Measurements from ENCODE around the gene NRG2. TPM values are rescaled to one million over a fixed set of nuclear protein-coding genes. Genes with fewer than 3 reads are reported as not detected.

NRG2 gene
- total RNA-seq, 4 donors from 2014 or later = 1.1 to 2.9 (median 1.8) TPM

DNA sequence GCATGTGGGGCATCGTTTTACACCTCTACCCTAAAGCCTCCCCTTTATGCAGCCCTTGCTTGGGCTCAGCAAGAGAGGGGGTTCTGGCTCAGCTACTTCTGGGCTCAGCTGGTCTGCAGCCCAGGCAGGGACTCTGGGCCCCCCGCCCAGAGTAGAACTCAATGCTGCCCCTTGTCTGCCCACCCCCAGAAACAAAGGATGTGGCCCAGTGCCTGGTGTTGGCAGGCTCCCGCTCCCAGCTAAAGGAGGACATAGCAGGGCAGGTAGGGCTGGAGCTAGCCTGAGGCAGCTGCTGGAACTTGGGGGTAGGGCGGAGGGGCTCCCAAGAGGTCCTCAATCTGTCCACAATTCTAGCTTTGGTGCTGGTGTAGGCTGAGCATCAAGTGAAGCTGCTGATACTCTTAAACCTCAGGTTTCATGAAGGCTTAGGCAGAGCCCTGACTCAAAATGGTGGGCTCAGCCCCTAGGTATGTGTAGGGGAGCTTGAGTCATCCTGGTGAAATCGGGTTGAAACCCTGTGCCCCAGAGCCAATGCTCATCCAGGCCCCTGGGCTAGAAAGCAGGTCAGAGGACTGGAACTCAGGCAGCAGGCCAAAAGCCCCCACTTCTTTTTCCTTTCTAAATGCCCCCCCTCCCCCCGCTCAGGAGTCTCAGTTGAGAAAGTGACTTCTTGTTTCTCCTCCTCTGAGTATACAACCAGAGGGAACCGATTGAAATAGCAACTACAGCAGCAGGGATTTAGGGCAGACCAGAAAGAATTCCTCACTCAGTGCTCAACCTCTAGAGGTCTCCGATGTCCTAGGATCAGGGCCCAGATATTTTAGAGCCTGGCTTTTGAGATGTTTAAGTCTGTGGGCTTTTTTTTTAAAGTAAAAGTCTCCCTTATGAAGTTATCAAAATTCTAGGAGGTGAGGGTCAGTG is 236.1 kb downstream of the NRG2 start:
- WGBS, 2 donors = 51 to 69% methylated on average over 6 to 8 of the region's 8 CpGs
- no peaks in the 10 kb centered on the region for H3K4me1 ChIP-seq
- TF ChIP-seq POLR2A (IDR thresholded peaks at IDR 0.05) = no peak
- TF ChIP-seq, protein P1, sequence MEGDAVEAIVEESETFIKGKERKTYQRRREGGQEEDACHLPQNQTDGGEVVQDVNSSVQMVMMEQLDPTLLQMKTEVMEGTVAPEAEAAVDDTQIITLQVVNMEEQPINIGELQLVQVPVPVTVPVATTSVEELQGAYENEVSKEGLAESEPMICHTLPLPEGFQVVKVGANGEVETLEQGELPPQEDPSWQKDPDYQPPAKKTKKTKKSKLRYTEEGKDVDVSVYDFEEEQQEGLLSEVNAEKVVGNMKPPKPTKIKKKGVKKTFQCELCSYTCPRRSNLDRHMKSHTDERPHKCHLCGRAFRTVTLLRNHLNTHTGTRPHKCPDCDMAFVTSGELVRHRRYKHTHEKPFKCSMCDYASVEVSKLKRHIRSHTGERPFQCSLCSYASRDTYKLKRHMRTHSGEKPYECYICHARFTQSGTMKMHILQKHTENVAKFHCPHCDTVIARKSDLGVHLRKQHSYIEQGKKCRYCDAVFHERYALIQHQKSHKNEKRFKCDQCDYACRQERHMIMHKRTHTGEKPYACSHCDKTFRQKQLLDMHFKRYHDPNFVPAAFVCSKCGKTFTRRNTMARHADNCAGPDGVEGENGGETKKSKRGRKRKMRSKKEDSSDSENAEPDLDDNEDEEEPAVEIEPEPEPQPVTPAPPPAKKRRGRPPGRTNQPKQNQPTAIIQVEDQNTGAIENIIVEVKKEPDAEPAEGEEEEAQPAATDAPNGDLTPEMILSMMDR (IDR thresholded peaks at IDR 0.05) = no peak
- H3K27ac ChIP-seq = no peak overlapping the region
- no peaks in the 10 kb centered on the region for H3K36me3 ChIP-seq
- DNase-seq = no peak
- no peaks in the 10 kb centered on the region for H3K27me3 ChIP-seq
- intact Hi-C loops (cut with DNase I) = no loop called here
- H3K9me3 ChIP-seq = no peaks in the 10 kb centered on the region
- no peak overlapping the region for H3K4me3 ChIP-seq (replicated peaks in 1 of 3)

GRCh38 chr5:139806111-139806510 is 237.0 kb downstream of the NRG2 start:
- intact Hi-C loops (cut with DNase I) = no loop called here

DNA sequence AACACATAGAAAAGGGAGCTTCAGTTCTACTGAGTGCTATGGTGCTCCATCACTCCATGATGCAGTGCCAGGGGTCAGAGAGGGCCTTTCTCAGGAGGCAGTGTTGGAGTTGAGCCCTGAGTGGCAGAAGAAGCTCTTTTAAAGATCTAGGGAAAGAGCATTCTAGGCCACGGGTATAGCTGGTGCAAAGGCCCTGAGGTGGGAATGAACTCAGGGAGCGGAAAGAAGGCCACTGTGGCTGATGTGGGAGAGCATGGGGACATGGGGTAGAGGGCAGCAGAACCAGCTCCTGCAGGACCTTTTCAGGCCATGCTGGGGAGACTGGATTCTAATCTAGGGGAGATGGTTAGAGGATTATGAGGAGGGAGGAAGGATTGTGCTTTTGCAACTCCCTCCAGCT is 237.6 kb downstream of the NRG2 start:
- no peaks in the 10 kb centered on the region for H3K36me3 ChIP-seq

More at GRCh38 chr5:139806111-139806510, 237.0 kb downstream of the NRG2 start:
- Histone ChIP-seq H3K4me1 (peaks cover 0 to 3% of the 10 kb centered on the region in 2 donors), H3K4me3 (replicated peaks in 1 of 3) (no peak overlapping the region), H3K9me3 (no peaks in the 10 kb centered on the region), H3K27me3 (no peaks in the 10 kb centered on the region), H3K27ac (no peak overlapping the region), H3K36me3 (no peaks in the 10 kb centered on the region)
- no peak for TF ChIP-seq POLR2A (IDR thresholded peaks at IDR 0.05)
- TF ChIP-seq, protein P1 (IDR thresholded peaks at IDR 0.05) = no peak
- 83 to 100% methylated on average over 1 to 3 of the region's 4 CpGs for WGBS, 2 donors
- no peak for DNase-seq

GRCh38 chr5:139804800-139805397 is 238.2 kb downstream of the NRG2 start:
- no peaks in the 10 kb centered on the region for H3K36me3 ChIP-seq
- WGBS, 2 donors = 91 to 96% methylated on average over 17 of the region's 17 CpGs
- no peak overlapping the region for H3K27ac ChIP-seq
- intact Hi-C loops (cut with DNase I) = no loop called here
- no peak for DNase-seq
- H3K9me3 ChIP-seq = no peaks in the 10 kb centered on the region
- TF ChIP-seq, protein P1 (IDR thresholded peaks at IDR 0.05) = no peak
- no peak for TF ChIP-seq POLR2A (IDR thresholded peaks at IDR 0.05)
- no peak overlapping the region for H3K4me3 ChIP-seq (replicated peaks in 1 of 3)
- peaks cover 6 to 15% of the 10 kb centered on the region in 2 donors for H3K4me1 ChIP-seq
- no peaks in the 10 kb centered on the region for H3K27me3 ChIP-seq

More for the DNA sequence above, 237.6 kb downstream of the NRG2 start:
- Histone ChIP-seq H3K9me3 (no peaks in the 10 kb centered on the region), H3K27me3 (no peaks in the 10 kb centered on the region), H3K4me1 (peaks cover 0 to 8% of the 10 kb centered on the region in 2 donors), H3K4me3 (replicated peaks in 1 of 3) (no peak overlapping the region), H3K27ac (no peak overlapping the region)
- TF ChIP-seq POLR2A (IDR thresholded peaks at IDR 0.05) = no peak
- TF ChIP-seq, protein P1 (IDR thresholded peaks at IDR 0.05) = no peak
- no peak for DNase-seq
- intact Hi-C loops (cut with DNase I) = no loop called here
- WGBS, 2 donors = 90 to 93% methylated on average over 2 of the region's 2 CpGs

GRCh38 chr5:139803978-139804377 is 239.1 kb downstream of the NRG2 start:
- H3K36me3 ChIP-seq = no peaks in the 10 kb centered on the region
- TF ChIP-seq POLR2A (IDR thresholded peaks at IDR 0.05) = no peak
- TF ChIP-seq, protein P1 (IDR thresholded peaks at IDR 0.05) = no peak
- 92 to 100% methylated on average over 1 to 2 of the region's 2 CpGs for WGBS, 2 donors
- no peak overlapping the region for H3K4me3 ChIP-seq (replicated peaks in 1 of 3)
- peaks cover 14 to 24% of the 10 kb centered on the region in 2 donors for H3K4me1 ChIP-seq
- intact Hi-C loops (cut with DNase I) = no loop called here
- no peaks in the 10 kb centered on the region for H3K27me3 ChIP-seq
- no peak for DNase-seq
- no peaks in the 10 kb centered on the region for H3K9me3 ChIP-seq
- no peak overlapping the region for H3K27ac ChIP-seq

Data from thyroid gland (tissue), 4 donors.